DMS53 treated with DMSO at 0.1 percent for 48 hours (cell line): ENCODE data around the gene MAPK14.

Experiments used
- DNase-seq: peaks from one replicate; lab custom pipeline; 2025; ENCODE audit not compliant: unreplicated experiment; lab: John Stamatoyannopoulos, UW

MAPK14 gene

GRCh38 chr6:36035225-36035624 lies 7.6 kb downstream of the MAPK14 start:
- DNase-seq, result no peak

- no peak for DNase-seq
These were observed 10.7 kb downstream of the MAPK14 start for GRCh38 chr6:36038120-36038876.

GRCh38 chr6:36039112-36039511 lies 11.5 kb downstream of the MAPK14 start:
- DNase-seq, result peak; percentile 4

- DNase-seq, result no peak
These were observed 13.3 kb downstream of the MAPK14 start for GRCh38 chr6:36040958-36041357.

- no peak for DNase-seq
These were observed 15.1 kb downstream of the MAPK14 start for GRCh38 chr6:36042618-36043260.

GRCh38 chr6:36049582-36049981 lies 22.0 kb downstream of the MAPK14 start:
- no peak for DNase-seq

- DNase-seq, result no peak
These were observed 22.7 kb downstream of the MAPK14 start for GRCh38 chr6:36050305-36050704.

GRCh38 chr6:36050947-36051710 lies 23.5 kb downstream of the MAPK14 start:
- no peak for DNase-seq

- no peak for DNase-seq
These were observed 24.5 kb downstream of the MAPK14 start for GRCh38 chr6:36052097-36052496.

- no peak for DNase-seq
These were observed 26.3 kb downstream of the MAPK14 start for GRCh38 chr6:36053878-36054277.

GRCh38 chr6:36054415-36054814 lies 26.8 kb downstream of the MAPK14 start:
- DNase-seq, result no peak

GRCh38 chr6:36054956-36055355 lies 27.3 kb downstream of the MAPK14 start:
- DNase-seq, result no peak

GRCh38 chr6:36056178-36056577 lies 28.6 kb downstream of the MAPK14 start:
- no peak for DNase-seq

GRCh38 chr6:36061236-36061635 lies 33.6 kb downstream of the MAPK14 start:
- DNase-seq, result no peak

- no peak for DNase-seq
These were observed 34.6 kb downstream of the MAPK14 start for GRCh38 chr6:36062247-36062646.

- no peak for DNase-seq
These were observed 35.9 kb downstream of the MAPK14 start for GRCh38 chr6:36063318-36064060.

GRCh38 chr6:36064770-36065396 lies 37.3 kb downstream of the MAPK14 start:
- DNase-seq, result no peak

- no peak for DNase-seq
These were observed 38.3 kb downstream of the MAPK14 start for GRCh38 chr6:36065916-36066315.

GRCh38 chr6:36066817-36067216 lies 39.2 kb downstream of the MAPK14 start:
- peak; percentile 1 for DNase-seq

- no peak for DNase-seq
These were observed 39.9 kb downstream of the MAPK14 start for GRCh38 chr6:36067374-36068011.
